RWPE1 (cell line): Measurements from ENCODE around the gene SLC2A13.

Experiments
- CTCF ChIA-PET: fragments of 350-600 bp; sonication (Branson Sonifier 250); formaldehyde crosslinking; extraction: SDS; loops from one replicate; lab custom pipeline; 2021; lab: Yijun Ruan, JAX
- POLR2A ChIA-PET: fragments of 400-600 bp; formaldehyde crosslinking; extraction: SDS; loops from one replicate; lab custom pipeline; 2020; ENCODE audit warnings: antibody characterized with exemption; ENCODE audit not compliant: low non-redundant PET; lab: Yijun Ruan, JAX
- DNase-seq: peaks from one replicate; pipeline ENCODE4 v3.0.0; 2012; ENCODE audit warnings: low spot score
- H3K27ac ChIP-seq: fragments of 450-650 bp; 2 replicates; pipeline ENCODE4 v1.5.1; 2017
- CTCF ChIP-seq: fragments of 450-650 bp; conservative IDR thresholded peaks from 2 replicates; pipeline ENCODE4 v1.5.1; 2017; ENCODE audit warnings: low read depth, mild to moderate bottlenecking

SLC2A13 gene

GRCh38 chr12:40105515-40106201 is at the start of gene SLC2A13:
Gene SLC2A13, minus strand, starts transcription at chr12:40106081. Its CDS starts 273 bp downstream, at chr12:40105808.
- peak; percentile 82 for DNase-seq
- no peak for TF ChIP-seq CTCF

GRCh38 chr12:40154381-40154780 is 48.5 kb upstream of the SLC2A13 start:
- H3K27ac ChIP-seq, result no peak overlapping the region
- DNase-seq, result no peak
- ChIA-PET POLR2A (no interaction called here), CTCF (interaction anchor here (0.6 to 0.7 kb wide), 2 partner anchors 123 to 268 kb away, joined by 3 read pairs; no protein-coding TSS in a partner anchor)
- no peak for TF ChIP-seq CTCF

More at GRCh38 chr12:40105515-40106201, at the start of gene SLC2A13:
- peak within 1 kb of the TSS; percentile 19; the same call in 1 of the 2 replicates for H3K27ac ChIP-seq
- CTCF ChIA-PET, result interaction anchor here (0.6 to 3.6 kb wide), 4 partner anchors 90 to 528 kb away, joined by 3 to 25 read pairs (median 3); no protein-coding TSS in a partner anchor
- POLR2A ChIA-PET, result no interaction called here

GRCh38 chr12:40153432-40153831 is 47.6 kb upstream of the SLC2A13 start:
- no peak for TF ChIP-seq CTCF
- DNase-seq, result no peak
- CTCF ChIA-PET, result no interaction called here
- no peak overlapping the region for H3K27ac ChIP-seq
- POLR2A ChIA-PET, result no interaction called here

GRCh38 chr12:40152783-40153383 is 47.0 kb upstream of the SLC2A13 start:
- no peak overlapping the region for H3K27ac ChIP-seq
- DNase-seq, result no peak
- ChIA-PET CTCF (no interaction called here), POLR2A (no interaction called here)
- peak; percentile 82 for TF ChIP-seq CTCF

GRCh38 chr12:40149673-40150260 is 43.9 kb upstream of the SLC2A13 start:
- CTCF ChIA-PET, result interaction anchor here (1.2 kb wide), 1 partner anchor 120 kb away, joined by 4 read pairs; no protein-coding TSS in a partner anchor
- no peak for DNase-seq
- no peak for TF ChIP-seq CTCF
- H3K27ac ChIP-seq, result no peak overlapping the region
- POLR2A ChIA-PET, result no interaction called here
